ENCODE measurements around the gene IP6K2. TPM values are rescaled to one million over a fixed set of nuclear protein-coding genes. Genes with fewer than 3 reads are reported as not detected.
"Not testable (repeated sequence)": the region's sequence is repeated elsewhere in the genome, so short reads cannot be mapped to it uniquely, and the experiment has no call there.

IP6K2 gene, protein sequence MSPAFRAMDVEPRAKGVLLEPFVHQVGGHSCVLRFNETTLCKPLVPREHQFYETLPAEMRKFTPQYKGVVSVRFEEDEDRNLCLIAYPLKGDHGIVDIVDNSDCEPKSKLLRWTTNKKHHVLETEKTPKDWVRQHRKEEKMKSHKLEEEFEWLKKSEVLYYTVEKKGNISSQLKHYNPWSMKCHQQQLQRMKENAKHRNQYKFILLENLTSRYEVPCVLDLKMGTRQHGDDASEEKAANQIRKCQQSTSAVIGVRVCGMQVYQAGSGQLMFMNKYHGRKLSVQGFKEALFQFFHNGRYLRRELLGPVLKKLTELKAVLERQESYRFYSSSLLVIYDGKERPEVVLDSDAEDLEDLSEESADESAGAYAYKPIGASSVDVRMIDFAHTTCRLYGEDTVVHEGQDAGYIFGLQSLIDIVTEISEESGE
- 81.2 and 109 TPM in 2 replicates for total RNA-seq

DNA sequence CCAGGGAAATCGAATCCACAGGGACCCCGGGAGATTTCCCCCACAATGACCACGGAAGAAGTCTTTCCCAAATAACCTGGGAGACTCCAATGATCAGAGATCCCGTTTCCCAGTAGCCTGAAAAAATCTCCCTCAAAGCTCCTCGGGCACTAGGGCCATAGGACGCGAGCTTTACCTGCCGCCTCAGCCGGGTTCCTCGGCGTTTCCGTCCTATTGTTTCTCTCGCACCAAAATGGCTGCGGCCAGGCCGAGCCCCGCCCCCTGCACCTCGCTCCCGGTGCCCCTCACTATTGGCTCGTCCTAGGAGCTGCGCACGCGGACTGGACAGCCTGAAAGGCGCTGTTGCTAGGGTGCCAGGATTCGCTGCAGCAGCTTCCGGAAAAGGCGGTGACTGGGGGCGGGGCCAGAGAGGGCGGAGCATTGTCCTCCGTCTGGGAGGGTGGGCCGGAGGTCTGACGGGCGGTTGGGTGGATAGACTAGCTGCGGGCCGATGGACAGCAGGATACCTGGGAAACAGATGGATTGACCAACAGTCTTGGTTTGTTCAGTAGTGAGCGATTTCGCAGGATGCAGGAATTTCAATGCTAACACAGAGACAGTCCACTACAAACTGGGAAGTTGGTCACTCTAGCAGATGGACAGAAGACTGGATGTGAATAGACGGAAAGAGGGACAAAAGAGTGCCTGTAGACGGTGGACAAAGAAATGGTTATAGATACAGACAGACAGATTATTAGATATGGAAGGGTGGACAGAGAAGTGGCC lies at the start of gene IP6K2:
Gene IP6K2, minus strand, starts transcription at position 240 of the 765 bp plus-strand sequence. CDS start 21,930 bp downstream, outside the sequence.
- Histone ChIP-seq H3K4me3 (ENCODE audit: low read depth, low read length) (peak within 1 kb of the TSS; percentile 99), H3K27me3 (ENCODE audit: control insufficient read depth, insufficient read depth, low read length) (no peaks in the 10 kb centered on the region), H3K36me3 (ENCODE audit: control insufficient read depth, insufficient read depth, low read length) (no peaks in the 10 kb centered on the region)
- TF ChIP-seq, protein P1, sequence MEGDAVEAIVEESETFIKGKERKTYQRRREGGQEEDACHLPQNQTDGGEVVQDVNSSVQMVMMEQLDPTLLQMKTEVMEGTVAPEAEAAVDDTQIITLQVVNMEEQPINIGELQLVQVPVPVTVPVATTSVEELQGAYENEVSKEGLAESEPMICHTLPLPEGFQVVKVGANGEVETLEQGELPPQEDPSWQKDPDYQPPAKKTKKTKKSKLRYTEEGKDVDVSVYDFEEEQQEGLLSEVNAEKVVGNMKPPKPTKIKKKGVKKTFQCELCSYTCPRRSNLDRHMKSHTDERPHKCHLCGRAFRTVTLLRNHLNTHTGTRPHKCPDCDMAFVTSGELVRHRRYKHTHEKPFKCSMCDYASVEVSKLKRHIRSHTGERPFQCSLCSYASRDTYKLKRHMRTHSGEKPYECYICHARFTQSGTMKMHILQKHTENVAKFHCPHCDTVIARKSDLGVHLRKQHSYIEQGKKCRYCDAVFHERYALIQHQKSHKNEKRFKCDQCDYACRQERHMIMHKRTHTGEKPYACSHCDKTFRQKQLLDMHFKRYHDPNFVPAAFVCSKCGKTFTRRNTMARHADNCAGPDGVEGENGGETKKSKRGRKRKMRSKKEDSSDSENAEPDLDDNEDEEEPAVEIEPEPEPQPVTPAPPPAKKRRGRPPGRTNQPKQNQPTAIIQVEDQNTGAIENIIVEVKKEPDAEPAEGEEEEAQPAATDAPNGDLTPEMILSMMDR (IDR thresholded peaks at IDR 0.05; ENCODE audit: insufficient read depth, low read length, poor library complexity, severe bottlenecking), result no peak
- peak; percentile 93 for DNase-seq (ENCODE audit: low read depth)

DNA sequence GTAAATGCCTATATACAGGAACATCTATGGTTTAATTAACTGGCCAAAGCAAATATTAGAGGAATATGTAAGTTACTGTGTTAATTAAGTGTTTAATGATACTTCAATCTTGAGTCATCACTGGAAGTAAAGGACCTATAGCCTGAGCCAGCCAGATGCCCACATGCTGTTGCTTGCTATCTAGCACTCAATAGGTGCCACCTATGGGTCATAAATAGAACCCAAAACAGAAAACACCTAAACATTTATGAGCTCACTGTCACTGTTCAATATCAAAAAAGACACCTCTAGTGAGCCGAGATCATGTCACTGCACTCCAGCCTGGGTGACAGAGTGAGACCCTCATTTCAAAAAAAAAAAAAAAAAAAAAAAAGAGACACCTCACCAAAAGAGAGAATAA lies 48.4 kb upstream of the IP6K2 start:
- DNase-seq (ENCODE audit: low read depth), result no peak
- TF ChIP-seq, protein P1 (IDR thresholded peaks at IDR 0.05; ENCODE audit: insufficient read depth, low read length, poor library complexity, severe bottlenecking), result no peak
- no peak overlapping the region for H3K4me3 ChIP-seq (ENCODE audit: low read depth, low read length)
- H3K36me3 ChIP-seq (ENCODE audit: control insufficient read depth, insufficient read depth, low read length), result no peaks in the 10 kb centered on the region
- H3K27me3 ChIP-seq (ENCODE audit: control insufficient read depth, insufficient read depth, low read length), result no peaks in the 10 kb centered on the region

DNA sequence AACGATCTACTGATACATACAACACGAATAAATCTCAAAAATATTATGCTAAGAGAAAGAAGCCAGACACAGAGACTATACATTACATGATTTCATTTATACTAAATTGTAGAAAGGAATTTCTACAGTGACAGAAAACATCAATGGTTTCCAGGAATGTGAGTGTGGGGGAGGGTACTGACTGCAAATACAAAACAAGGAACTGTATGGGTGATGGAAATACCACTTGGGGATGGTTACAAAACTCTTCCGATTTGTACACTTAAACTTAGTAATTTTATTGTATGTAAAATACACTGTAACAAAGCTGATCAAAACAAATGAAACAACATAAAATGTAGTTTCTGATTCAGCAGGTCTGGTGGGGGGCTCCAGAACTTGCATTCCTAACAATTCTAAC lies 45.8 kb upstream of the IP6K2 start:
- no peaks in the 10 kb centered on the region for H3K27me3 ChIP-seq (ENCODE audit: control insufficient read depth, insufficient read depth, low read length)
- H3K4me3 ChIP-seq (ENCODE audit: low read depth, low read length), result no peak overlapping the region
- TF ChIP-seq, protein P1 (IDR thresholded peaks at IDR 0.05; ENCODE audit: insufficient read depth, low read length, poor library complexity, severe bottlenecking), result no peak
- DNase-seq (ENCODE audit: low read depth), result no peak
- H3K36me3 ChIP-seq (ENCODE audit: control insufficient read depth, insufficient read depth, low read length), result no peaks in the 10 kb centered on the region

DNA sequence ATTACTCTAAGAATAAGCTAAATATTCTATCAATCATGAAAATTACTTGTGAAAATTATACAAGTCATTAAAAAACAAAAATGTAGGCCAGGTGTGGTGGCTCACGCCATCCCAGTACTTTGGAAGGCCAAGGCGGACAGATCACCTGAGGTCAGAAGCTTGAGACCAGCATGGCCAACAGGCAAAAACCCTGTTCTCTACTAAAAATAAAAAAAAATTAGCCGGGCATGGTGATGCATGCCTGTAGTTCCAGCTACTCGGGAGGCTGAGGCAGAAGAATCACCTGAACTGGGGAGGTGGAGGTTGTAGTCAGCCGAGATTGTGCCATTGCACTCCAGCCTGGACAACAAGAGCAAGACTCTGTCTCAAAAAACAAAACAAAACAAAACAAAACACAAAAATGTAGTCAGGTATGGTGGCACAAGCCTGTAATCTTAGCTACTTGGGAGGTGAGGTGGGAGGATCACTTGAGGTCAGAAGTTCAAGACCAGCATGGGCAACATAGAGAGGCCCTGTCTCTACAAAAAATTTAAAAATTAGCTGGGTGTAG lies 43.0 kb upstream of the IP6K2 start:
- not testable (repeated sequence) for H3K27me3 ChIP-seq (ENCODE audit: control insufficient read depth, insufficient read depth, low read length); H3K36me3 ChIP-seq (ENCODE audit: control insufficient read depth, insufficient read depth, low read length); DNase-seq (ENCODE audit: low read depth); H3K4me3 ChIP-seq (ENCODE audit: low read depth, low read length)

DNA sequence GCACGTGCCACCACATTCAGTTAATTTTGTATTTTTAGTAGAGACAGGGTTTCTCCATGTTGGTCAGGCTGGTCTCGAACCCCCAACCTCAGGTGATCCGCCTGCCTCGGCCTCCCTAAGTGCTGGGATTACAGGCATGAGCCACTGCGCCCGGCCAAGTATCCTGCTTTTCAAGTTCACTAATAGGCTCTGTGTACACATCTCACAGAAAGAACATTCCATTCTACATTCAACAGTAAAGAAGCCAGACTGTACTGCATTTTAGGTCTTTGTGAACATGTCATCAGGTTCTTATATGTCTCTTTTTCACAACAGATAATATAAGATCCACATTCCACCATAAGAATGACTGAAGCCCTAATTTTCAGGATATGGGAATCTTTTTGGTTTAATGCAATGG lies 42.5 kb upstream of the IP6K2 start:
- not testable (repeated sequence) for H3K36me3 ChIP-seq (ENCODE audit: control insufficient read depth, insufficient read depth, low read length); H3K27me3 ChIP-seq (ENCODE audit: control insufficient read depth, insufficient read depth, low read length); H3K4me3 ChIP-seq (ENCODE audit: low read depth, low read length); DNase-seq (ENCODE audit: low read depth)

DNA sequence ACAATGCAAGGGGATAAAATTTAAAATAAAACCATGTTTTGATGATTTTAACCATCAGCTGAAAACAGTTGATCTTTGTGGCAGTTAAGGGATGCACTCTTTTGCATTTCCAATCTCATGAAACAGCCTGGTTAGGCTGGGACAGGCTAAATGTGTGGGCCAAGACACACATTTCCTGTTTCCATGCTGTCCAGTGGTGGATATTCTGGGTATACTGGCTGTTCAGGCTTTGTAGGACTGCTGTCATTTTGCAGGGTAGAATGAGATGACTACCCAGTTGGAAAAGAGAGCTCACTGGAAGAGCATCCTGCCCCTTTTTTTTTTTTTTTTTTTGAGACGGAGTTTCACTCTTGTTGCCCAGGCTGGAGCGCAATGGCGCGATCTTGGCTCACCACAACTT lies 42.0 kb upstream of the IP6K2 start:
- DNase-seq (ENCODE audit: low read depth), result no peak
- no peaks in the 10 kb centered on the region for H3K27me3 ChIP-seq (ENCODE audit: control insufficient read depth, insufficient read depth, low read length)
- no peaks in the 10 kb centered on the region for H3K36me3 ChIP-seq (ENCODE audit: control insufficient read depth, insufficient read depth, low read length)
- H3K4me3 ChIP-seq (ENCODE audit: low read depth, low read length), result no peak overlapping the region
- TF ChIP-seq, protein P1 (IDR thresholded peaks at IDR 0.05; ENCODE audit: insufficient read depth, low read length, poor library complexity, severe bottlenecking), result no peak

All from kidney epithelial cell (primary cell).